AG09309 (cell line): ENCODE data around the gene ADPRHL1.

Experiments used
- DNase-seq: peaks from one replicate; pipeline ENCODE4 v3.0.0-alpha.2; 2010; ENCODE audit warnings: low read depth
- H3K4me3 ChIP-seq: 2 replicates; pipeline ENCODE4 v1.5.1; 2011; ENCODE audit warnings: mild to moderate bottlenecking, low read depth, low read length, moderate library complexity; ENCODE audit not compliant: control insufficient read depth
- CTCF ChIP-seq: IDR thresholded peaks from 2 replicates; pipeline ENCODE4 v1.5.1; 2011; ENCODE audit warnings: mild to moderate bottlenecking, low read depth, low read length, inconsistent platforms; ENCODE audit not compliant: insufficient read depth, control insufficient read depth; ENCODE audit errors: missing control alignments

Gene ADPRHL1

GRCh38 chr13:113465300-113465699 lies 12.0 kb upstream of the ADPRHL1 start:
- no peak for TF ChIP-seq CTCF
- H3K4me3 ChIP-seq, result no peak overlapping the region
- DNase-seq, result no peak

- no peak for TF ChIP-seq CTCF
- no peak overlapping the region for H3K4me3 ChIP-seq
- no peak for DNase-seq
Measured at GRCh38 chr13:113464476-113464875, 11.2 kb upstream of the ADPRHL1 start.

GRCh38 chr13:113461022-113461751 lies 7.9 kb upstream of the ADPRHL1 start:
- no peak overlapping the region for H3K4me3 ChIP-seq
- DNase-seq, result no peak
- no peak for TF ChIP-seq CTCF

GRCh38 chr13:113460599-113460998 lies 7.3 kb upstream of the ADPRHL1 start:
- no peak overlapping the region for H3K4me3 ChIP-seq
- TF ChIP-seq CTCF, result no peak
- DNase-seq, result no peak

- no peak for TF ChIP-seq CTCF
- no peak overlapping the region for H3K4me3 ChIP-seq
- no peak for DNase-seq
Measured at GRCh38 chr13:113460064-113460555, 6.8 kb upstream of the ADPRHL1 start.

- no peak for DNase-seq
- peak; percentile 40 for TF ChIP-seq CTCF
- H3K4me3 ChIP-seq, result no peak overlapping the region
Measured at GRCh38 chr13:113458253-113459065, 5.2 kb upstream of the ADPRHL1 start.
